Fibroblast of skin of left quadriceps (primary cell): Measurements from ENCODE around the gene API5.

Experiments
- DNase-seq, 2 experiments: peaks; one replicate each; pipeline ENCODE4 v3.0.0-alpha.2; 2013; ENCODE audit warnings: low read depth in 2 of 2

Gene API5

GRCh38 chr11:43359422-43359818 is 47.6 kb downstream of the API5 start:
- no peak for DNase-seq

GRCh38 chr11:43360361-43361032 is 48.7 kb downstream of the API5 start:
- DNase-seq, result no peak

GRCh38 chr11:43366677-43367076 is 54.9 kb downstream of the API5 start:
- peak in 1 of 2 experiments; percentile 7 for DNase-seq

DNA sequence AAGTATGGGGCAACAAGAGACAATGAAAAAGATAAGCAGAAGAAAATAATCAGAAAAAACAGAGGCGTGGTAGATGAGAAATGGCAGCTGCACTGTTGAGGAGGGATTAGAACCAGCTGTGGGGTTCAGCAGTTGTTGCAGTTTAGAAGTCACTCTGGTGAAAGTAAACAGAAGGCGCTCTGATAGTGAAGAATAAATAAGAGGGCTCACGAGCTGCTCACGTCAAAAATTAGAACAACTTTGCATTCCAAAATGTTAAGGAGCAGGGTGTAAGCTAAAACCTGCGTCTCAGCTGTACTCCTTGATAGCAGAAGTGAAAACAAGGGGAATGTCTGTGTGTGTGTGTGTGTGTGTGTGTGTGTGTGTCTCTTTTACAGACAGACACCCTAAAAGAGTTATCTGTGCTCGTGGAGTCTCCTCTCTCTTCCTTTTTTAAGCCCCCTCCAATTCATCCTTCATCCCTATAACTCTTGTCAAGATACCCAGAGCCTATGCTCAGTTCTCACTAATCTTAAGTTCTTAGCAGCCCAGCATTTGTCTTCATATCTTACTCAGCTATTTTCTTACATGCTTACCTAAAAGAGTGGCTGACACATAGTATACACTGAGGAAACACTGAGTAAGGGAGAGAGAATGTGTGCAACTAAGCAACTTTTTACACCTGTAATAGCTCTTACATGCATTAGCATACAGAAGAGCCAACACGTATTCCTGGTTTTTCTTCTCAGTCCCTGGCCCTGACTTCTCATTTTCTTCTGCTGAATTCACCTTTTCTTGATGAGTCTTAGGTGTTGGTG is 55.8 kb downstream of the API5 start:
- DNase-seq, result no peak

- DNase-seq, result no peak
Measured at GRCh38 chr11:43376065-43376464, 64.3 kb downstream of the API5 start.

DNA sequence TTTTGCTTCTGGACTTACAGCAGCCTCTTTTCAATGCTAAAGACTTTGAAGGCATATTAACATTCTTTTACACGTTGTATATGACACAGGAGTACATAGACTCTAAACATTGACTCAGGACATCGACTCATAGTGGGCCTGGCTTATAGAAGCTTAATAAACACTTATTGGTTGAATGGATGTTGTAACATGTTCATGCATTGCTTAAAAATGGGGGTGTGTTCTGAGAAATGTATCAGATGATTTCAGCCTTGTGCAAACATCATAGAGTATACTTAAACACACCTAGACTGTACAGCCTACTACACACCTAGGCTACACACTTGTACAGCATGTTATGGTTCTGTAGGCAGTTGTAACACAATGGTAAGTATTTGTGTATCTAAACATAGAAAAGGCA is 64.8 kb downstream of the API5 start:
- peak; percentile 54 to 64 for DNase-seq

- DNase-seq, result no peak
Measured at GRCh38 chr11:43377389-43377788, 65.6 kb downstream of the API5 start.

- DNase-seq, result no peak
Measured at GRCh38 chr11:43378897-43379296, 67.1 kb downstream of the API5 start.

- no peak for DNase-seq
Measured at GRCh38 chr11:43381802-43382201, 70.0 kb downstream of the API5 start.

DNA sequence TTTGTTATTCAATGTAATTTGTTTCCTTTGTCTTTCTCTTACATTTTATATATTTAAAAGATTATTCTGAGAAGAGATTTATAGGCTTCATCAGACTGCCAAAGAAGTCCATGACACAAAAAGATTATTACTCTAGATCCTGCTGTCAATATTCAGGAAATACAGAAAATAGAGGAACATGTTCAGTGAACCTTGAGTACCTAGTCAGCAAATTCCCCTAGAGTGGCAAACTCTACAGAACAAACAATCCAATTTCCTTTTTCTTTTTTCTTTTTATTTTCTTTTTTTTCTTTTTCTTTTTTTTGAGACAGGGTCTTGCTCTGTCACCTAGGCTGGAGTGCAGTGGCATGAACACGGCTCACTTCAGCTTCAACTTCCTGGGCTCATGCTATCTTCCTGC is 70.8 kb downstream of the API5 start:
- no peak for DNase-seq

DNA sequence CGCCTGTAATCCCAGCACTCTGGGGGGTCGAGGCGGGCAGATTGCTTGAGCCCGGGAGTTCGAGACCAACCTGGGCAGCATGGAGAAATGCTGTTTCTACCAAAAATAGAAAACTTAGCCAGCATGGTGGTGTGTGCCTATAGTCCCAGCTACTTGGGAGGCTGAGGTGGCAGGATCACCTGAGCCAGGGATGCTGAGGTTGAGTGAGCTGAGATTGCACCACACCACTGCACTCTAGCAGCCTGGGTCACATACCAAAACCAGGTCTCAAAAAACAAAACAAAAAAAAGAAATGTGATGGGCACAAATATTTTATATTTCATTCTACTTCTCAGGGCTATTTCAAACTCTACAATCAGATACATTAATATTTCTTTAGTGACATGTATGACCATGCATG is 72.6 kb downstream of the API5 start:
- DNase-seq, result no peak

- DNase-seq, result no peak
Measured at GRCh38 chr11:43392713-43393112, 80.9 kb downstream of the API5 start.

GRCh38 chr11:43393765-43394355 is 82.1 kb downstream of the API5 start:
- no peak for DNase-seq
